ENCODE results near the gene KCNT2. TPM values are rescaled to one million over a fixed set of nuclear protein-coding genes. Genes with fewer than 3 reads are reported as not detected.

Gene KCNT2
- total and polyA plus RNA-seq, 7 donors, result 0.64 to 3.1 (median 1.8) TPM

- WGBS, 2 donors, result 32 to 53% methylated on average over 2 of the region's 2 CpGs
- no peak for TF ChIP-seq POLR2AphosphoS5 (IDR thresholded peaks at IDR 0.05)
- TF ChIP-seq POLR2A (IDR thresholded peaks at IDR 0.05), result no peak
- TF ChIP-seq EP300 (IDR thresholded peaks at IDR 0.05), result no peak
- TF ChIP-seq, protein P1, sequence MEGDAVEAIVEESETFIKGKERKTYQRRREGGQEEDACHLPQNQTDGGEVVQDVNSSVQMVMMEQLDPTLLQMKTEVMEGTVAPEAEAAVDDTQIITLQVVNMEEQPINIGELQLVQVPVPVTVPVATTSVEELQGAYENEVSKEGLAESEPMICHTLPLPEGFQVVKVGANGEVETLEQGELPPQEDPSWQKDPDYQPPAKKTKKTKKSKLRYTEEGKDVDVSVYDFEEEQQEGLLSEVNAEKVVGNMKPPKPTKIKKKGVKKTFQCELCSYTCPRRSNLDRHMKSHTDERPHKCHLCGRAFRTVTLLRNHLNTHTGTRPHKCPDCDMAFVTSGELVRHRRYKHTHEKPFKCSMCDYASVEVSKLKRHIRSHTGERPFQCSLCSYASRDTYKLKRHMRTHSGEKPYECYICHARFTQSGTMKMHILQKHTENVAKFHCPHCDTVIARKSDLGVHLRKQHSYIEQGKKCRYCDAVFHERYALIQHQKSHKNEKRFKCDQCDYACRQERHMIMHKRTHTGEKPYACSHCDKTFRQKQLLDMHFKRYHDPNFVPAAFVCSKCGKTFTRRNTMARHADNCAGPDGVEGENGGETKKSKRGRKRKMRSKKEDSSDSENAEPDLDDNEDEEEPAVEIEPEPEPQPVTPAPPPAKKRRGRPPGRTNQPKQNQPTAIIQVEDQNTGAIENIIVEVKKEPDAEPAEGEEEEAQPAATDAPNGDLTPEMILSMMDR (IDR thresholded peaks at IDR 0.05), result no peak
- intact Hi-C loops (cut with DNase I), result no loop called here
- Histone ChIP-seq H3K36me3 (no peaks in the 10 kb centered on the region), H3K27ac (no peak overlapping the region), H3K4me3 (no peak overlapping the region), H3K27me3 (no peaks in the 10 kb centered on the region), H3K9me3 (no peaks in the 10 kb centered on the region), H3K4me1 (no peaks in the 10 kb centered on the region)
- DNase-seq, result no peak
Measured at GRCh38 chr1:196598942-196599748, 9.1 kb downstream of the KCNT2 start.

GRCh38 chr1:196594700-196595099, 13.5 kb downstream of the KCNT2 start:
- 63 to 89% methylated on average over 2 of the region's 2 CpGs for WGBS, 2 donors
- no peak overlapping the region for H3K27ac ChIP-seq
- no peak for TF ChIP-seq EP300 (IDR thresholded peaks at IDR 0.05)
- TF ChIP-seq POLR2A (IDR thresholded peaks at IDR 0.05), result no peak
- no peak for TF ChIP-seq POLR2AphosphoS5 (IDR thresholded peaks at IDR 0.05)
- TF ChIP-seq, protein P1 (IDR thresholded peaks at IDR 0.05), result no peak

GRCh38 chr1:196593955-196594354, 14.3 kb downstream of the KCNT2 start:
- TF ChIP-seq POLR2AphosphoS5 (IDR thresholded peaks at IDR 0.05), result no peak
- TF ChIP-seq, protein P1 (IDR thresholded peaks at IDR 0.05), result no peak
- TF ChIP-seq POLR2A (IDR thresholded peaks at IDR 0.05), result no peak

More at GRCh38 chr1:196594700-196595099, 13.5 kb downstream of the KCNT2 start:
- intact Hi-C loops (cut with DNase I), result no loop called here
- Histone ChIP-seq H3K4me1 (no peaks in the 10 kb centered on the region), H3K4me3 (no peak overlapping the region), H3K36me3 (no peaks in the 10 kb centered on the region), H3K9me3 (no peaks in the 10 kb centered on the region), H3K27me3 (no peaks in the 10 kb centered on the region)
- DNase-seq, result no peak

GRCh38 chr1:196590959-196591358, 17.3 kb downstream of the KCNT2 start:
- intact Hi-C loops (cut with DNase I), result no loop called here
- Histone ChIP-seq H3K4me1 (no peaks in the 10 kb centered on the region), H3K27ac (no peak overlapping the region), H3K36me3 (no peaks in the 10 kb centered on the region), H3K4me3 (no peak overlapping the region), H3K27me3 (no peaks in the 10 kb centered on the region), H3K9me3 (no peaks in the 10 kb centered on the region)
- no peak for TF ChIP-seq POLR2AphosphoS5 (IDR thresholded peaks at IDR 0.05)
- WGBS, 2 donors, result 56 to 73% methylated on average over 3 of the region's 3 CpGs
- no peak for DNase-seq

More at GRCh38 chr1:196593955-196594354, 14.3 kb downstream of the KCNT2 start:
- Histone ChIP-seq H3K9me3 (no peaks in the 10 kb centered on the region), H3K27ac (no peak overlapping the region), H3K27me3 (no peaks in the 10 kb centered on the region), H3K4me1 (no peaks in the 10 kb centered on the region), H3K4me3 (no peak overlapping the region), H3K36me3 (no peaks in the 10 kb centered on the region)
- no peak for DNase-seq
- intact Hi-C loops (cut with DNase I), result no loop called here

- no peaks in the 10 kb centered on the region for H3K36me3 ChIP-seq
- H3K27ac ChIP-seq, result no peak overlapping the region
- intact Hi-C loops (cut with DNase I), result no loop called here
- TF ChIP-seq, protein P1 (IDR thresholded peaks at IDR 0.05), result no peak
- TF ChIP-seq POLR2A (IDR thresholded peaks at IDR 0.05) (no peak), POLR2AphosphoS5 (IDR thresholded peaks at IDR 0.05) (no peak), EP300 (IDR thresholded peaks at IDR 0.05) (no peak)
- 67 to 81% methylated on average over 5 of the region's 5 CpGs for WGBS, 2 donors
- no peak overlapping the region for H3K4me3 ChIP-seq
- no peaks in the 10 kb centered on the region for H3K27me3 ChIP-seq
- no peaks in the 10 kb centered on the region for H3K9me3 ChIP-seq
- H3K4me1 ChIP-seq, result no peaks in the 10 kb centered on the region
- DNase-seq, result no peak
Measured at GRCh38 chr1:196590012-196590708, 18.1 kb downstream of the KCNT2 start.

Measured in sigmoid colon (tissue), 7 donors.